WTC11 (cell line): ENCODE results near the gene PITX1. TPM values are rescaled to one million over a fixed set of nuclear protein-coding genes. Genes with fewer than 3 reads are reported as not detected.
A peak's percentile ranks its signal among the peaks of the same experiment; 100 is the strongest.

Experiments used
- ATAC-seq: fragments of 200-7000 bp; cut with Tn5 transposase; 2 replicates; pipeline ENCODE4 v1.10.0; 2021; ENCODE audit warnings: mild to moderate bottlenecking, moderate library complexity
- CTCF ChIA-PET: fragments of 300-600 bp; sonication (Branson Sonifier 250); formaldehyde crosslinking; loops from one replicate; lab custom pipeline; 2021; ENCODE audit warnings: antibody characterized with exemption; lab: Charles Lee
- POLR2A ChIA-PET: fragments of 350-600 bp; sonication (Branson Sonifier 250); formaldehyde crosslinking; loops from one replicate; lab custom pipeline; 2021; ENCODE audit warnings: antibody characterized with exemption; lab: Charles Lee
- DNase-seq: peaks from one replicate; pipeline ENCODE4 v3.0.0; 2021; ENCODE audit warnings: low spot score
- H3K27ac Mint-ChIP-seq: 2 replicates; pipeline ENCODE4 v1.8.0; 2021; ENCODE audit warnings: mixed read lengths
- H3K27me3 Mint-ChIP-seq: 2 replicates; pipeline ENCODE4 v1.8.0; 2021; ENCODE audit warnings: low read depth, mild to moderate bottlenecking, moderate library complexity, mixed read lengths
- H3K36me3 Mint-ChIP-seq: 2 replicates; pipeline ENCODE4 v1.8.0; 2021; ENCODE audit warnings: mixed read lengths
- H3K4me1 Mint-ChIP-seq: 2 replicates; pipeline ENCODE4 v1.8.0; 2022; ENCODE audit warnings: mixed read lengths
- H3K4me3 Mint-ChIP-seq: 2 replicates; pipeline ENCODE4 v1.8.0; 2021; ENCODE audit warnings: mild to moderate bottlenecking, moderate library complexity, mixed read lengths
- H3K9me3 Mint-ChIP-seq: 2 replicates; pipeline ENCODE4 v1.8.0; 2021; ENCODE audit warnings: mixed read lengths
- AR ChIP-seq: fragments of 250-450 bp; sonication (Bioruptor Pico); IDR thresholded peaks from 2 replicates; pipeline ENCODE4 v1.9.0; 2021; ENCODE audit warnings: mild to moderate bottlenecking
- ATF2 ChIP-seq: sonication (generic); formaldehyde crosslinking; IDR thresholded peaks from 2 replicates; pipeline ENCODE4 v1.8.1; 2022; ENCODE audit warnings: low read depth, missing genetic modification reagents, borderline replicate concordance
- CREB1 ChIP-seq: sonication (generic); formaldehyde crosslinking; IDR thresholded peaks from 2 replicates; pipeline ENCODE4 v1.8.0; 2023; ENCODE audit warnings: mild to moderate bottlenecking, missing genetic modification reagents
- E2F4 ChIP-seq: sonication (generic); formaldehyde crosslinking; IDR thresholded peaks from 2 replicates; pipeline ENCODE4 v1.8.1; 2022; ENCODE audit warnings: low read depth, mild to moderate bottlenecking, moderate library complexity, missing genetic modification reagents, borderline replicate concordance
- ESRRA ChIP-seq: sonication (generic); formaldehyde crosslinking; IDR thresholded peaks from 2 replicates; pipeline ENCODE4 v1.8.1; 2022; ENCODE audit warnings: mild to moderate bottlenecking, missing genetic modification reagents, borderline replicate concordance
- FOXP1 ChIP-seq: sonication (generic); formaldehyde crosslinking; IDR thresholded peaks from 2 replicates; pipeline ENCODE4 v1.8.0; 2022; ENCODE audit warnings: missing genetic modification reagents, mild to moderate bottlenecking, moderate library complexity, borderline replicate concordance
- HMGA2 ChIP-seq: fragments of 250-450 bp; sonication (Bioruptor Pico); IDR thresholded peaks from 2 replicates; pipeline ENCODE4 v1.4.0; 2021; ENCODE audit warnings: mild to moderate bottlenecking, moderate library complexity
- IRF1 ChIP-seq: sonication (generic); formaldehyde crosslinking; IDR thresholded peaks from 2 replicates; pipeline ENCODE4 v1.8.0; 2023; ENCODE audit warnings: missing genetic modification reagents
- MLX ChIP-seq: sonication (generic); formaldehyde crosslinking; IDR thresholded peaks from 2 replicates; pipeline ENCODE4 v1.8.1; 2023; ENCODE audit warnings: mild to moderate bottlenecking, missing genetic modification reagents, moderate library complexity
- MYBL2 ChIP-seq: sonication (generic); formaldehyde crosslinking; IDR thresholded peaks from 2 replicates; pipeline ENCODE4 v1.8.1; 2023; ENCODE audit warnings: mild to moderate bottlenecking, moderate library complexity, missing genetic modification reagents
- NFATC4 ChIP-seq: fragments of 250-450 bp; sonication (Bioruptor Pico); IDR thresholded peaks from 2 replicates; pipeline ENCODE4 v1.9.0; 2021; ENCODE audit warnings: mild to moderate bottlenecking
- STAT6 ChIP-seq: sonication (generic); formaldehyde crosslinking; conservative IDR thresholded peaks from 2 replicates; pipeline ENCODE4 v1.8.1; 2023; ENCODE audit warnings: mild to moderate bottlenecking, low read depth, missing genetic modification reagents, moderate library complexity
- TCF7 ChIP-seq: sonication (generic); formaldehyde crosslinking; IDR thresholded peaks from 2 replicates; pipeline ENCODE4 v1.8.0; 2022; ENCODE audit warnings: mild to moderate bottlenecking, low read depth, missing genetic modification reagents, moderate library complexity
- TEAD4 ChIP-seq: sonication (generic); formaldehyde crosslinking; IDR thresholded peaks from 2 replicates; pipeline ENCODE4 v1.8.0; 2022; ENCODE audit warnings: mild to moderate bottlenecking, missing genetic modification reagents
- USF1 ChIP-seq: sonication (generic); formaldehyde crosslinking; IDR thresholded peaks from 2 replicates; pipeline ENCODE4 v1.8.0; 2022; ENCODE audit warnings: mild to moderate bottlenecking, missing genetic modification reagents
- ZNF396 ChIP-seq: fragments of 250-450 bp; sonication (Bioruptor Pico); IDR thresholded peaks from 2 replicates; pipeline ENCODE4 v1.8.0; 2021; ENCODE audit warnings: mild to moderate bottlenecking, moderate library complexity, borderline replicate concordance
- ZNF416 ChIP-seq: fragments of 250-450 bp; sonication (Bioruptor Pico); IDR thresholded peaks from 2 replicates; pipeline ENCODE4 v1.9.0; 2021; ENCODE audit warnings: mild to moderate bottlenecking, inconsistent platforms
- ZNF423 ChIP-seq: fragments of 250-450 bp; sonication (Bioruptor Pico); IDR thresholded peaks from 2 replicates; pipeline ENCODE4 v2.1.2; 2022; ENCODE audit warnings: mild to moderate bottlenecking, moderate library complexity
- ZNF671 ChIP-seq: fragments of 250-450 bp; sonication (Bioruptor Pico); IDR thresholded peaks from 2 replicates; pipeline ENCODE4 v1.8.0; 2021; ENCODE audit warnings: mild to moderate bottlenecking
- total RNA-seq: library from RNA; stranded (reverse); gene quantifications from 3 replicates; pipeline ENCODE4 v1.2.3, GENCODE V29; 2021

The PITX1 gene
- total RNA-seq, 1 experiment from 2014 or later: 0.13 TPM

GRCh38 chr5:135030956-135031812 lies 2.8 kb downstream of the PITX1 start:
- POLR2A ChIA-PET: interaction anchor here (0.9 kb wide), 1 partner anchor 9 kb away, joined by 4 read pairs; no protein-coding TSS in a partner anchor
- CTCF ChIA-PET: interaction anchor here (1.0 to 1.2 kb wide), 2 partner anchors 126 to 149 kb away, joined by 3 read pairs; no protein-coding TSS in a partner anchor
- DNase-seq (peak; percentile 59), ATAC-seq (peak; percentile 2; the same call in 1 of the 2 replicates)
- H3K27ac Mint-ChIP-seq: no peak overlapping the region
- TF ChIP-seq MLX (no peak), HMGA2 (CRISPR knock-in tag) (no peak), TEAD4 (no peak), IRF1 (no peak; the same call in 1 of the 2 replicates), CREB1 (CRISPR knock-in tag) (no peak), ATF2 (no peak), ZNF423 (CRISPR knock-in tag) (peak; percentile 9; the same call in 1 of the 2 replicates), ZNF671 (CRISPR knock-in tag) (no peak), ESRRA (CRISPR knock-in tag) (no peak)
- H3K27me3 Mint-ChIP-seq: peaks cover 94% of the 10 kb centered on the region
- peak overlapping the region; percentile 61 for H3K4me3 Mint-ChIP-seq
- no peaks in the 10 kb centered on the region for H3K36me3 Mint-ChIP-seq
- H3K4me1 Mint-ChIP-seq: peaks cover 54% of the 10 kb centered on the region
- no peaks in the 10 kb centered on the region for H3K9me3 Mint-ChIP-seq

GRCh38 chr5:135030123-135030955 lies 3.7 kb downstream of the PITX1 start:
- Mint-ChIP-seq H3K27me3 (peaks cover 94% of the 10 kb centered on the region), H3K4me1 (peaks cover 54% of the 10 kb centered on the region), H3K4me3 (peak overlapping the region; percentile 61), H3K36me3 (no peaks in the 10 kb centered on the region), H3K27ac (no peak overlapping the region), H3K9me3 (no peaks in the 10 kb centered on the region)
- POLR2A ChIA-PET: interaction anchor here (0.9 kb wide), 1 partner anchor 10 kb away, joined by 4 read pairs; no protein-coding TSS in a partner anchor
- CTCF ChIA-PET: interaction anchor here (1.0 to 1.2 kb wide), 2 partner anchors 125 to 149 kb away, joined by 3 read pairs; no protein-coding TSS in a partner anchor
- ATAC-seq: peak; percentile 1; the same call in 1 of the 2 replicates
- DNase-seq: no peak
- TF ChIP-seq FOXP1 (CRISPR knock-in tag): no peak
- no peak for TF ChIP-seq HMGA2 (CRISPR knock-in tag)
- no peak for TF ChIP-seq NFATC4 (CRISPR knock-in tag)
- TF ChIP-seq MYBL2: no peak
- no peak for TF ChIP-seq TCF7 (CRISPR knock-in tag)
- no peak for TF ChIP-seq ZNF423 (CRISPR knock-in tag)
- TF ChIP-seq ZNF396: no peak
- TF ChIP-seq AR (CRISPR knock-in tag): no peak
- TF ChIP-seq STAT6 (CRISPR knock-in tag): no peak
- no peak for TF ChIP-seq USF1 (CRISPR knock-in tag)
- TF ChIP-seq E2F4: no peak
- TF ChIP-seq ZNF416: no peak
